ENCODE results near the gene BMP7. TPM values are rescaled to one million over a fixed set of nuclear protein-coding genes. Genes with fewer than 3 reads are reported as not detected.

BMP7 gene
- total and polyA plus RNA-seq, 10 donors, result 0.26 to 1.5 (median 0.75) TPM; not detected in 1

- Histone ChIP-seq H3K4me1 (peaks cover 0 to 5% (median 0%) of the 10 kb centered on the region in 6 donors), H3K4me3 (no peak overlapping the region), H3K27ac (no peak overlapping the region), H3K36me3 (no peaks in the 10 kb centered on the region), H3K9me3 (peaks cover 0 to 5% (median 0%) of the 10 kb centered on the region in 8 donors), H3K27me3 (replicated peaks in 1 of 7) (peaks cover 0 to 72% (median 0%) of the 10 kb centered on the region in 7 donors)
- WGBS, 5 donors, result 23 to 30% (median 27%) methylated on average over 10 to 15 of the region's 15 CpGs
- DNase-seq, result no peak
- TF ChIP-seq CTCF (IDR thresholded peaks at IDR 0.05 in 8 of 11, conservative IDR thresholded peaks at IDR 0.05 in 3 of 11), result no peak
- no peak for TF ChIP-seq POLR2A (IDR thresholded peaks at IDR 0.05)
- no peak for TF ChIP-seq POLR2AphosphoS5 (IDR thresholded peaks at IDR 0.05)
- intact Hi-C loops (cut with DNase I; ENCODE audit: low total_unique reads), result no loop called here
Measured at GRCh38 chr20:57250607-57251343, 15.7 kb downstream of the BMP7 start.

- 86 to 96% (median 94%) methylated on average over 3 of the region's 3 CpGs for WGBS, 5 donors
Measured at GRCh38 chr20:57249772-57250171, 16.7 kb downstream of the BMP7 start.

GRCh38 chr20:57249073-57249472, 17.4 kb downstream of the BMP7 start:
- WGBS, 5 donors, result 82 to 91% (median 87%) methylated on average over 5 of the region's 5 CpGs
- Histone ChIP-seq H3K4me1 (peaks cover 0 to 5% (median 0%) of the 10 kb centered on the region in 6 donors), H3K9me3 (peaks cover 0 to 5% (median 0%) of the 10 kb centered on the region in 8 donors), H3K36me3 (no peaks in the 10 kb centered on the region), H3K4me3 (no peak overlapping the region), H3K27me3 (replicated peaks in 1 of 7) (peaks cover 0 to 65% (median 0%) of the 10 kb centered on the region in 7 donors), H3K27ac (no peak overlapping the region)
- intact Hi-C loops (cut with DNase I; ENCODE audit: low total_unique reads), result no loop called here
- TF ChIP-seq CTCF (IDR thresholded peaks at IDR 0.05 in 8 of 11, conservative IDR thresholded peaks at IDR 0.05 in 3 of 11) (no peak), POLR2AphosphoS5 (IDR thresholded peaks at IDR 0.05) (no peak), POLR2A (IDR thresholded peaks at IDR 0.05) (no peak)
- no peak for DNase-seq

More at GRCh38 chr20:57249772-57250171, 16.7 kb downstream of the BMP7 start:
- H3K27ac ChIP-seq, result no peak overlapping the region
- H3K9me3 ChIP-seq, result peaks cover 0 to 5% (median 0%) of the 10 kb centered on the region in 8 donors
- no peak overlapping the region for H3K4me3 ChIP-seq
- intact Hi-C loops (cut with DNase I; ENCODE audit: low total_unique reads), result no loop called here
- H3K27me3 ChIP-seq (replicated peaks in 1 of 7), result peaks cover 0 to 68% (median 0%) of the 10 kb centered on the region in 7 donors
- TF ChIP-seq POLR2A (IDR thresholded peaks at IDR 0.05), result no peak
- TF ChIP-seq POLR2AphosphoS5 (IDR thresholded peaks at IDR 0.05), result no peak
- TF ChIP-seq CTCF (IDR thresholded peaks at IDR 0.05 in 8 of 11, conservative IDR thresholded peaks at IDR 0.05 in 3 of 11), result no peak
- no peak for DNase-seq
- H3K4me1 ChIP-seq, result peaks cover 0 to 5% (median 0%) of the 10 kb centered on the region in 6 donors
- H3K36me3 ChIP-seq, result no peaks in the 10 kb centered on the region

GRCh38 chr20:57248132-57248797, 18.2 kb downstream of the BMP7 start:
- TF ChIP-seq POLR2AphosphoS5 (IDR thresholded peaks at IDR 0.05) (no peak), POLR2A (IDR thresholded peaks at IDR 0.05) (no peak), CTCF (IDR thresholded peaks at IDR 0.05 in 8 of 11, conservative IDR thresholded peaks at IDR 0.05 in 3 of 11) (no peak)
- DNase-seq, result no peak
- Histone ChIP-seq H3K4me3 (no peak overlapping the region), H3K9me3 (peaks cover 0 to 5% (median 0%) of the 10 kb centered on the region in 8 donors), H3K27ac (no peak overlapping the region), H3K4me1 (peaks cover 0 to 5% (median 0%) of the 10 kb centered on the region in 6 donors), H3K27me3 (replicated peaks in 1 of 7) (peaks cover 0 to 59% (median 0%) of the 10 kb centered on the region in 7 donors), H3K36me3 (no peaks in the 10 kb centered on the region)
- intact Hi-C loops (cut with DNase I; ENCODE audit: low total_unique reads), result no loop called here
- 67 to 81% (median 76%) methylated on average over 4 of the region's 4 CpGs for WGBS, 5 donors

Measured in spleen (tissue), 11 donors.